Mesothelial cell of epicardium (in vitro differentiated cells): Measurements from ENCODE around the gene MEIS1. TPM values are rescaled to one million over a fixed set of nuclear protein-coding genes. Genes with fewer than 3 reads are reported as not detected.

Experiments used
- DNase-seq, 2 experiments: peaks; one replicate each; pipeline ENCODE4 v3.0.0; 2021; ENCODE audit warnings: low spot score in 2 of 2; ENCODE audit not compliant: unreplicated experiment in 2 of 2
- H3K27ac Mint-ChIP-seq: 2 replicates; pipeline ENCODE4 v1.8.0; 2021; ENCODE audit warnings: mixed read lengths
- H3K27me3 Mint-ChIP-seq: 2 replicates; pipeline ENCODE4 v1.8.0; 2021; ENCODE audit warnings: low read depth, mixed read lengths
- H3K36me3 Mint-ChIP-seq: 2 replicates; pipeline ENCODE4 v1.8.0; 2021; ENCODE audit warnings: mixed read lengths
- H3K4me1 Mint-ChIP-seq: 2 replicates; pipeline ENCODE4 v1.8.0; 2021; ENCODE audit warnings: mixed read lengths
- H3K4me3 Mint-ChIP-seq: 2 replicates; pipeline ENCODE4 v1.8.0; 2021; ENCODE audit warnings: mild to moderate bottlenecking, moderate library complexity, mixed read lengths
- H3K9me3 Mint-ChIP-seq: 2 replicates; pipeline ENCODE4 v1.8.0; 2021; ENCODE audit warnings: mixed read lengths
- total RNA-seq: library from RNA; stranded (reverse); gene quantifications from 3 replicates; pipeline ENCODE4 v1.2.1, GENCODE V29; 2021
- TF ChIP-seq, protein P1 (sequence below): fragments of 200-600 bp; sonication (generic); IDR thresholded peaks from one replicate; pipeline ENCODE4 v1.5.0; 2021; ENCODE audit warnings: antibody characterized with exemption; ENCODE audit not compliant: unreplicated experiment

The MEIS1 gene
- total RNA-seq, 1 donor from 2014 or later = 324 TPM

DNA sequence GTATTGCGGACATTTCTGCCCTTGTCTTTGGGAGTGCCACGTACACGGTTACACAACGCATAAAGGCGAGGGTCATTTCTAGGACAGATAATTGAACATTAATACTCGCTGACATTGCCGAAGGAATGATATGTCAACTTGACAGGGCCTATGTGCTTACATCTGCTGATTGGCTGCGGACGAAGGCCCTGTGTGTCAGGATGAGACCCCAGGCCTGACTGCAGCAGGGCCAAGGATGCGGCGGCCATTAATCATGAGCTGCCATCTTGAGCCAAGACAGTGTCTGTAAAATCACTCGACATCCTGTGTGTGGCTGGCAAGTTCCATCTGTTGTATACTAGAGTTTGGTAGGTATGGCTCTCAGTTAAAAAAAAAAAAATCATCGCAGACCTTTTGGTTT, 96.6 kb downstream of the MEIS1 start:
- H3K27me3 Mint-ChIP-seq = no peaks in the 10 kb centered on the region
- no peak for DNase-seq
- H3K4me1 Mint-ChIP-seq = peaks cover 70% of the 10 kb centered on the region
- TF ChIP-seq, protein P1, sequence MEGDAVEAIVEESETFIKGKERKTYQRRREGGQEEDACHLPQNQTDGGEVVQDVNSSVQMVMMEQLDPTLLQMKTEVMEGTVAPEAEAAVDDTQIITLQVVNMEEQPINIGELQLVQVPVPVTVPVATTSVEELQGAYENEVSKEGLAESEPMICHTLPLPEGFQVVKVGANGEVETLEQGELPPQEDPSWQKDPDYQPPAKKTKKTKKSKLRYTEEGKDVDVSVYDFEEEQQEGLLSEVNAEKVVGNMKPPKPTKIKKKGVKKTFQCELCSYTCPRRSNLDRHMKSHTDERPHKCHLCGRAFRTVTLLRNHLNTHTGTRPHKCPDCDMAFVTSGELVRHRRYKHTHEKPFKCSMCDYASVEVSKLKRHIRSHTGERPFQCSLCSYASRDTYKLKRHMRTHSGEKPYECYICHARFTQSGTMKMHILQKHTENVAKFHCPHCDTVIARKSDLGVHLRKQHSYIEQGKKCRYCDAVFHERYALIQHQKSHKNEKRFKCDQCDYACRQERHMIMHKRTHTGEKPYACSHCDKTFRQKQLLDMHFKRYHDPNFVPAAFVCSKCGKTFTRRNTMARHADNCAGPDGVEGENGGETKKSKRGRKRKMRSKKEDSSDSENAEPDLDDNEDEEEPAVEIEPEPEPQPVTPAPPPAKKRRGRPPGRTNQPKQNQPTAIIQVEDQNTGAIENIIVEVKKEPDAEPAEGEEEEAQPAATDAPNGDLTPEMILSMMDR = no peak
- H3K27ac Mint-ChIP-seq = peak overlapping the region; percentile 62
- H3K4me3 Mint-ChIP-seq = no peak overlapping the region
- peaks cover 37% of the 10 kb centered on the region for H3K36me3 Mint-ChIP-seq
- H3K9me3 Mint-ChIP-seq = no peaks in the 10 kb centered on the region

DNA sequence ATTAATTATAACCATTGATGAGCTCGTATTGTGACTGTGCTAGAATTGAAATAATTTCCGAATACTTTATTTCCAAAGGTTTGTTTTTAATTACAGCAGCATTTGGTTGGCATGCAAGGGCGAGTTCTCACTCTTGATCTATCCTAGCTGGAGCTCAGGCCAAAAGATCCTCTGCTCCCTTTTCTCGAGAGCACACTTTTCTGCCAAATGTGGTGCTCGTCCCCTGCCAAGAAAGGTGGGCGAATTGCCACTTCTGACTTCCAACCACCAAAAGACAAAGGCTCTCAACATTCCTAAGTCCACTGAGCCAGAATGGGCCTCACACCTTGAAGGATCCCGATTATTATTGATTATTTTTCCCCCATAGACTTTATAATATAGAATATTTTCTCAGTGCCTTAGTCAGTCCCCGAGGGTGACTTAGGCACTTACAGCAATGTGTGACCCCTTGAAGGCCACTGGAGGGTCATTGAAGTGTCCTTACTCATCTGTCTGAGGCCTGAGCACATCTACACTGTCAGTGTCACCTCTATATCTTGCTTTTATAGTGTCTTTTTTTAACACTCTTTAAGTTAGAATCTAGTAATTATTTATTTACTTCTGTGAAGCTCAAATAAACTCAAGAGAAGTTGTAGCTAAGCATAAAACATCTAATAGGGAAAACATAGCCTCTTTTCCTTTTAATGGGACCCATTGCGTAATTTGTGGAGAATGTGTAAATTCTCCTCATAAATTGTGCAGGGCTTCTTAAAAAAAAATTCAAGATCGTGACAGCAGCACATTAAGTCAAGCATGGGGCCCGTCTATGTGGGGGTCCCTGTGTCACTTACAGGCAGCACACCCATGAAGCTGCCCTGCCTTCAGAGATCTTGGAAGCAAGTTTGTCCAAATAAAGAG, 98.3 kb downstream of the MEIS1 start:
- TF ChIP-seq, protein P1 = no peak
- Mint-ChIP-seq H3K27ac (peak overlapping the region; percentile 81), H3K4me1 (peaks cover 75% of the 10 kb centered on the region), H3K36me3 (peaks cover 27% of the 10 kb centered on the region), H3K4me3 (no peak overlapping the region), H3K9me3 (no peaks in the 10 kb centered on the region), H3K27me3 (no peaks in the 10 kb centered on the region)
- no peak for DNase-seq

DNA sequence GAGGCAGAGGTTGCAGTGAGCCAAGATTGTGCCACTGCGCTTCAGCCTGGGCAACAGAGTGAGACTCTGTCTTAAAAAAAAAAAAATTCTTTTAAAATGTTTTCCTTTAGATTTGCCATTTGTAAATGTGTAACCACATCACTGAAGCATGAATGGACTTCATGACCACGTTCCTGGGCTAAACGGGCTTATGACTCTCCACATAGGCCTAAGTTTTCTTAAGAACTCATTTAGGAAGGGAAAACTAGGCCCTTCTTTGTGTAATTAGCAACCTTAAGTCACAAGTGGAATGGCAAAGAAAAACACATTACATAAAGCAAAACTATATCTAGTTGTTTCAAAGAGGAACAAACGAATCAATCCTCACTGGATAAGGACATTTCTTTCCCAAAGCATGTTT, 99.5 kb downstream of the MEIS1 start:
- TF ChIP-seq, protein P1 = no peak
- H3K9me3 Mint-ChIP-seq = no peaks in the 10 kb centered on the region
- peaks cover 18% of the 10 kb centered on the region for H3K36me3 Mint-ChIP-seq
- no peak overlapping the region for H3K4me3 Mint-ChIP-seq
- no peaks in the 10 kb centered on the region for H3K27me3 Mint-ChIP-seq
- no peak for DNase-seq
- H3K27ac Mint-ChIP-seq = peak overlapping the region; percentile 72
- H3K4me1 Mint-ChIP-seq = peaks cover 80% of the 10 kb centered on the region

DNA sequence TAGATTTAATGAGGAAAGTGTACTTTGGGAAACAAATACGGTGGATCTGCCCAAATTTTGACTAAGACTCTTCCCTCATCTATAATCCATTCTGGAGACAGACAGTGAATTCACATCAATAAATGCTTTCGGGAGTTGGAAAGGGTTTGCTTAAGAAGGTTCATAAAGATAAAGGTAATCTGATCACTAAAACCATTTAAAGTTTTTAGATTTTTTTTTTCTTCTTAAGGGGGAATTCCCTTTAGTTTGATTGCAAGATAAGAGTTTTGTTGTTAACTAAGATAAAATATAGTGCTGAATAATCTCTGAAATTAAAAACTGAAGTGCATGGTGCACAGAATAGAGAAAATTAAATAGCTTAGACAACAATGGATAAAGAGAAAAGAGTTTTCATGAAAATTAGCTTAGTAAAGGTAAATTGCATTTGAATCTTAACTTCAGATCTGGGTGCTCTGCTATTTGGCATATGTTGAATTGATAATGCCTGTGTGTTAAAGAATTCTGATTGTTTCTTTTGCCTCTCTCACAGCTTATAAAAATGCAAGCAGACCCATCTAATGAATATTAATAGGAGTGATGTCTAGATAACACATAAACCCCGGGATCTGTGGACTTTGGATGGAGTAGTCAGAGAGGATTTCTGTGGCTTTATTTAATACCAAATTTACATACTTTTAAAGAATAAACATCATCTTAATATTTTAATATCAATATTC, 100.8 kb downstream of the MEIS1 start:
- Mint-ChIP-seq H3K4me3 (no peak overlapping the region), H3K27me3 (no peaks in the 10 kb centered on the region), H3K9me3 (no peaks in the 10 kb centered on the region), H3K4me1 (peaks cover 83% of the 10 kb centered on the region), H3K27ac (peak overlapping the region; percentile 72), H3K36me3 (peaks cover 12% of the 10 kb centered on the region)
- TF ChIP-seq, protein P1 = no peak
- no peak for DNase-seq

DNA sequence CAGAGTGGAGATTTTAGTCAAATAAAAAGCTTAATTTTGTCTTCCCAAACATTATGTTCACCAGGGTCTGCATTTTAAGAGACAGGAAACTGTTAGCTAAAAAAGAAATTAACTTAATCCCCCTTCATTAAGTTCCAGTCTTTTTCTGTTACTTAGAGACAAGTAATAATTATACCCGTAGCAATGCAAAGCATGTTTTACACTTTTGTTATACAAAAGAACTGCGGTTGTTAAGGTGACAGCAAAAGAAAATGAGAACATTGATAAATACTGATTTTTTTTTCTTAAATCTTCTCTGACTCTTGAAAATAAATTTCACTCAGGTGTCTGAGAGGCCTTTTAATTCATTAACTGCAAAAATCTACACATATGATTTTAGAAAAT, 101.4 kb downstream of the MEIS1 start:
- Mint-ChIP-seq H3K27me3 (no peaks in the 10 kb centered on the region), H3K4me1 (peaks cover 80% of the 10 kb centered on the region)

More for the DNA sequence above, 101.4 kb downstream of the MEIS1 start:
- TF ChIP-seq, protein P1 = no peak
- Mint-ChIP-seq H3K27ac (peak overlapping the region; percentile 80), H3K9me3 (no peaks in the 10 kb centered on the region), H3K4me3 (no peak overlapping the region), H3K36me3 (peaks cover 8% of the 10 kb centered on the region)
- DNase-seq = no peak
